8988T (cell line): Measurements from ENCODE around the gene C10orf105.

Experiments used
- DNase-seq: peaks from one replicate; pipeline ENCODE4 v3.0.0; 2011

C10orf105 gene

DNA sequence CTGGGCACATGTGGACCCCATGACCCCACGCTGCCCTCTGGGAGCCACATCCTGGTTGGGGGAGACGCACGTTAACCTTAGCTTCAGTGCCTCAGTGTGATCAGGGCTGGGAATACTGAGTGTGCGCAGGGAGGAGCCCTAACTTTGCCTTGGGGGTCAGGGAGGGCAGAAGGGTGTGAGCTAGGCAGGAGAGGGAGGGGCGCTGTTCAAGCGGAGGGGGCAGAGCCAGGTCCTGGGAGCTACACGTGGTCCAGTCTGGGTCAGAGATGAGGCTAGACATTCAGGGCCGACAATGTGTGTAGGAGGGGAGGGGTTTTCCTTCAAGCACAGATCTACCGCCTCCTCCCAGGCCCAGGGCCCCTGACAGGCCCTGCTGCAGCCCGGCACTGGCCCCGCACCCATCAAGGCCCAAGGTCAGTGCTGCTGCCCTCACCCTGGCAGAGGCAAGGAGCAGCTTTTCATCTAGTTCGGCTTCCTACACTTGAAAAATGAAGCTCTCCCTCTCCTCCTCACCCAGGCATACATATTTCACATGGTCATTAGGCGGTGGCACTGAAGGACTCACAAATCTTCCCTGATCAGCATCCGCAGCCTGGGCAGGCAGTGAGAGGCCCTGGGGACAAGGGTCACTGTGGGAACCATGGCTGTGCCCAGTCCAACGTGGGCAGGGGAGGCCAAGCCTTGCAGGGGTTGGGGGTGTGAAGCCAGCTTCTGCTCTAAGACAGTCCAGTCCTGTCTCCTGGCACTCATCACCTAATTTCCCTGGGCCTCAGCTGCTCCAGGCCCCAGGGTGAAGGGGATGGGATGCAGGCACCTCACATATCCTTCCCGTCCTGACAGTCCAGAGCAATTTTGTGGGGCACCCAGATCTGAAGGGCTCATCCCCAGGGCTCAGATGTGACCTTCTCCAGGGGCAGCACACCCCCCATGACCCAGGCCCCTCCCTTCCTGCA is 47.3 kb downstream of the C10orf105 start:
- DNase-seq = no peak

DNA sequence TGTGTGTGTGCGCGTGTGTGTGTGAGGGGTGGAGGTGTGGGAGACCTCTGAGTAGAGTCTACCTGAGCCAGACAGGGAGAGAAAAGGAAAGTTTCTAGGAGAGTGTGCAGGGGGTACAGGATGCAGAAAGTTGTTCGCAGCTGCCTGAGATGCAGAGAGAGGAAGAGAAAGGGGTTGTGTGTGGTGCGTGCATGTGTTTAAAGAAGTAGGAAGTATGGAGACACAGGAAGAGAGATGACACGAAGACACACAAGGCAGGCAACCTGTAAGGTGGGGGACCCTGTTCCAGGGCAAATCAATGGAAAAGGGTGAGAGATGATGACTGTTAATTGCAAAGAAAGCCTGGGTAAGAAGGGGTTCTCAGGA is 52.2 kb downstream of the C10orf105 start:
- DNase-seq = no peak

- no peak for DNase-seq
Measured at GRCh38 chr10:71666639-71667386, 52.8 kb downstream of the C10orf105 start.

DNA sequence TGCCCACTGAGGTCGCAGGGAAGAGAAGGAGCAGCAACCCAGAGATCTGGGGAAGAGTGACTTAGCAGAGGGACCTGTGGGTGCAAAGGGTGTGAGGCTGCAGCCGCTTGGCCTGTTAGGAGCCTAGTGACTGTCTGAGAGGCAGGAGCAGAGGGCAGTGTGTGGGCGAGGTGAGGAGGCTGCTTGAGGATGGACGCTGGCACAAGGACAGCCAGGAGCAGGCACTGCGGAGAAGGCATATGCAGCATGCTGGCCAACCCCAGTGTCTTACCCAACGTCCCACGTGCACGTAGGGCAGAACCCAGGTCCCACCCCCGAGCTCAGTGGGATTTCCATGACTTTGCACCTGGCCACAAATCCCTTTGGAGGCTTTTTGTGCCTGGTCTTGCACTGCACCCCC is 54.1 kb downstream of the C10orf105 start:
- DNase-seq = no peak

- no peak for DNase-seq
Measured at GRCh38 chr10:71664585-71664984, 55.0 kb downstream of the C10orf105 start.

- no peak for DNase-seq
Measured at GRCh38 chr10:71663311-71663710, 56.3 kb downstream of the C10orf105 start.

DNA sequence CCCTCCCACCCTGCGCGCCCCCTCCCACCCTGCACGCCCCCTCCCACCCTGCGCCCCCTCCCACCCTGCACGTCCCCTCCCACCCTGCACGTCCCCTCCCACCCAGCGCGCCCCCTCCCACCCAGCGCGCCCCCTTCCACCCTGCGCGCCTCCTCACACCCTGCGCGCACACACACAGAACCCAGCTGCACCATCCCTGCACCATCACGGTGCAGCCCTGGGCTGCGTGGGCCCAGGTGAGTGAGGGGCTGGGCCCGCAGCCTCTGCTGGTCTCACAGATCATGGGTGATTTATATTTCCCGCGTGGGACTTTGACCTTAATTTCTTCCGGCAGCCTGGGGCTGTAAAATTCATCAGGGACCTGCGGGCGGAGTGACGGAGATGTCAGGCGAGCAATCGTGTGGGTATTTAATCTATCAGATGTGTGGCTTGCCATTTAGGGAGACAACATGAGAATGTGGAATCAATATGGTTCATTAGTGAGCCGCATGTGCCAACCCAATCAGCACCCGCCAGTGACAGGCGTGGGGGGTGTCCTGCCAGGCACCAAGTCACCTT is 57.7 kb downstream of the C10orf105 start:
- DNase-seq = no peak
